Activated CD4-positive, alpha-beta T cell treated with anti-CD3 and anti-CD28 coated beads, Interleukin-2, amount 50 U/mL, for 16 hours (primary cell): Measurements from ENCODE around the gene NOC2L.
A peak's percentile ranks its signal among the peaks of the same experiment; 100 is the strongest.
"Not testable (repeated sequence)": the region's sequence is repeated elsewhere in the genome, so short reads cannot be mapped to it uniquely, and the experiment has no call there.

Source experiments
- DNase-seq: peaks from one replicate; pipeline ENCODE4 v3.0.0-alpha.2; 2020

NOC2L gene

GRCh38 chr1:960363-961131, 1.5 kb upstream of the NOC2L start, which contains the start of gene KLHL17:
KLHL17 (plus strand) TSS chr1:960584; CDS start chr1:960694, 110 bp downstream.
- peak; percentile 86 for DNase-seq

- DNase-seq, result no peak
These were observed 791 bp upstream of the NOC2L start for GRCh38 chr1:959731-960362.

- no peak for DNase-seq
These were observed 2.4 kb downstream of the NOC2L start for GRCh38 chr1:956636-957035.

GRCh38 chr1:955474-955873, 3.6 kb downstream of the NOC2L start:
- DNase-seq, result no peak

GRCh38 chr1:954927-955326, 4.1 kb downstream of the NOC2L start:
- DNase-seq, result no peak

- no peak for DNase-seq
These were observed 5.3 kb downstream of the NOC2L start for GRCh38 chr1:953524-954320.

- no peak for DNase-seq
These were observed 6.5 kb downstream of the NOC2L start for GRCh38 chr1:952603-953002.

- DNase-seq, result no peak
These were observed 6.9 kb downstream of the NOC2L start for GRCh38 chr1:952201-952600.

GRCh38 chr1:951364-951763, 7.7 kb downstream of the NOC2L start:
- no peak for DNase-seq

GRCh38 chr1:950881-951280, 8.2 kb downstream of the NOC2L start:
- DNase-seq, result no peak

GRCh38 chr1:950268-950667, 8.8 kb downstream of the NOC2L start:
- no peak for DNase-seq

- no peak for DNase-seq
These were observed 11.1 kb downstream of the NOC2L start for GRCh38 chr1:947958-948357.

- DNase-seq, result not testable (repeated sequence)
These were observed 12.2 kb downstream of the NOC2L start for GRCh38 chr1:946811-947210.

- DNase-seq, result no peak
These were observed 13.1 kb downstream of the NOC2L start for GRCh38 chr1:945688-946556.

GRCh38 chr1:944341-945325, 14.4 kb downstream of the NOC2L start:
- DNase-seq, result no peak

GRCh38 chr1:943545-944340, 15.3 kb downstream of the NOC2L start:
- DNase-seq, result no peak

- no peak for DNase-seq
These were observed 16.1 kb downstream of the NOC2L start for GRCh38 chr1:942864-943533.

- DNase-seq, result no peak
These were observed 16.6 kb downstream of the NOC2L start for GRCh38 chr1:942411-942821.

- DNase-seq, result no peak
These were observed 17.3 kb downstream of the NOC2L start for GRCh38 chr1:941588-942383.
